Spleen (tissue), 11 donors: Measurements from ENCODE around the gene ATP6V0C. TPM values are rescaled to one million over a fixed set of nuclear protein-coding genes. Genes with fewer than 3 reads are reported as not detected.
"Not testable (repeated sequence)": the region's sequence is repeated elsewhere in the genome, so short reads cannot be mapped to it uniquely, and the experiment has no call there.

ENCODE experiments used
- DNase-seq: peaks from one replicate; pipeline ENCODE4 v3.0.0-alpha.2; 2020
- H3K27ac ChIP-seq, 8 donors: fragments of 200-600 bp; sonication (generic) in 7 of 8; 1 replicate in 4 of 8; 2 replicates in 4 of 8; pipeline versions ENCODE4 v1.5.0 to v1.8.0; 2016 to 2021; ENCODE audit warnings: inconsistent platforms in 4 of 8, mild to moderate bottlenecking in 4 of 8, moderate library complexity in 1 of 8
- H3K27me3 ChIP-seq, 7 donors: fragments of 200-600 bp; sonication (generic) in 6 of 7; replicated peaks in 1 of 7; 1 replicate in 4 of 7; 2 replicates in 3 of 7; pipeline versions ENCODE4 v1.5.0 to v1.8.0; 2016 to 2021; ENCODE audit warnings: inconsistent platforms in 3 of 7, mild to moderate bottlenecking in 1 of 7
- H3K36me3 ChIP-seq, 6 donors: fragments of 200-600 bp; sonication (generic) in 5 of 6; 1 replicate in 4 of 6; 2 replicates in 2 of 6; pipeline versions ENCODE4 v1.5.0 to v1.8.0; 2016 to 2021; ENCODE audit warnings: inconsistent platforms in 2 of 6
- H3K4me1 ChIP-seq, 6 donors: fragments of 200-600 bp; sonication (generic) in 5 of 6; 1 replicate in 3 of 6; 2 replicates in 3 of 6; pipeline versions ENCODE4 v1.5.0 to v1.8.0; 2016 to 2021; ENCODE audit warnings: inconsistent platforms in 3 of 6
- H3K4me3 ChIP-seq, 8 donors: fragments of 200-600 bp; sonication (generic) in 7 of 8; 1 replicate in 4 of 8; 2 replicates in 4 of 8; pipeline versions ENCODE4 v1.5.0 to v1.8.0; 2016 to 2021; ENCODE audit warnings: inconsistent platforms in 4 of 8, mild to moderate bottlenecking in 4 of 8, moderate library complexity in 2 of 8
- H3K9me3 ChIP-seq, 8 donors: fragments of 200-600 bp; sonication (generic) in 7 of 8; 1 replicate in 4 of 8; 2 replicates in 4 of 8; pipeline versions ENCODE4 v1.5.0 to v1.8.0; 2016 to 2021; ENCODE audit warnings: inconsistent platforms in 4 of 8
- CTCF ChIP-seq, 11 experiments: fragments of 200-600 bp in 7 of 11; fragments of 450-650 bp in 4 of 11; sonication (generic) in 4 of 11; IDR thresholded peaks in 8 of 11; conservative IDR thresholded peaks in 3 of 11; 1 replicate in 7 of 11; 2 replicates in 4 of 11; pipeline versions ENCODE4 v1.4.0 to v1.8.0; 2016 to 2021; ENCODE audit warnings: antibody characterized with exemption in 11 of 11, inconsistent platforms in 4 of 11, mild to moderate bottlenecking in 1 of 11
- POLR2A ChIP-seq, 3 donors: fragments of 450-650 bp; IDR thresholded peaks; one replicate each; pipeline ENCODE4 v1.5.1; 2017; ENCODE audit warnings: antibody characterized with exemption in 3 of 3, mild to moderate bottlenecking in 1 of 3
- POLR2AphosphoS5 ChIP-seq, 3 donors: sonication (generic); formaldehyde crosslinking; IDR thresholded peaks; one replicate each; pipeline ENCODE4 v1.5.1; 2017; ENCODE audit warnings: antibody characterized with exemption in 3 of 3
- WGBS, 5 donors: extraction: QIAGEN DNeasy Blood & Tissue Kit in 3 of 5; methylation state at CpG; one replicate each; pipeline versions ENCODE4 v1.1.5 to v1.1.7; 2013 to 2018; 5-methylcytosine and 5-hydroxymethylcytosine counted together
- intact Hi-C: fragments of 100-400 bp; cut with DNase I; formaldehyde crosslinking; loops from one replicate; pipeline ENCODE4 v1.15.0; 2023; ENCODE audit warnings: low total_unique reads
- polyA plus RNA-seq, 3 donors: library from polyadenylated mRNA; stranded (reverse); fragments of 200-250 nt; gene quantifications; one replicate each; pipeline ENCODE4 v1.2.1, GENCODE V29; 2013
- total RNA-seq, 7 donors: library from RNA; depleted of rRNA in 3 of 7; stranded (reverse); fragments of >200 nt in 3 of 7; fragmentation: NEBNext Ultra II Directional in 4 of 7; extraction: Animal tissue kit (Norgen Biotek cat#: 25700) in 4 of 7; gene quantifications; one replicate each; pipeline versions ENCODE4 v1.1.0 to v1.2.1, GENCODE V29; 2016 to 2021
- donor health status: healthy with polysubstance abuse.
- donor health status: DM: no; HTN: no; CAD: no; lungs with moderate emphysema.
- donor health status: DM: no; HTN: no; CAD: no.
- donor health status: Bipolar disorder and iron deficiency.
- donor health status: healthy.
- donor health status: DM: no; HTN: no; CAD: no.
- donor health status: DM: yes; HTN: yes; CAD: no.

Gene ATP6V0C
- total and polyA plus RNA-seq, 10 donors: 64.5 to 199 (median 112) TPM

- 76 to 83% (median 81%) methylated on average over 9 of the region's 9 CpGs for WGBS, 5 donors
- DNase-seq: peak; percentile 78
- Histone ChIP-seq H3K27ac (peak overlapping the region in 6 of 8 donors; percentile 93 to 96 (median 94)), H3K27me3 (no peaks in the 10 kb centered on the region), H3K4me3 (no peak overlapping the region), H3K9me3 (no peaks in the 10 kb centered on the region), H3K4me1 (peaks cover 27 to 69% (median 59%) of the 10 kb centered on the region in 6 donors), H3K36me3 (peaks cover 0 to 14% (median 0%) of the 10 kb centered on the region in 6 donors)
- intact Hi-C loops: no loop called here
- no peak for TF ChIP-seq CTCF (IDR thresholded peaks at IDR 0.05 in 8 of 11, conservative IDR thresholded peaks at IDR 0.05 in 3 of 11)
- no peak for TF ChIP-seq POLR2AphosphoS5 (IDR thresholded peaks at IDR 0.05)
- TF ChIP-seq POLR2A (IDR thresholded peaks at IDR 0.05): no peak
These were observed 21.9 kb downstream of the ATP6V0C start for GRCh38 chr16:2535625-2536013.

DNA sequence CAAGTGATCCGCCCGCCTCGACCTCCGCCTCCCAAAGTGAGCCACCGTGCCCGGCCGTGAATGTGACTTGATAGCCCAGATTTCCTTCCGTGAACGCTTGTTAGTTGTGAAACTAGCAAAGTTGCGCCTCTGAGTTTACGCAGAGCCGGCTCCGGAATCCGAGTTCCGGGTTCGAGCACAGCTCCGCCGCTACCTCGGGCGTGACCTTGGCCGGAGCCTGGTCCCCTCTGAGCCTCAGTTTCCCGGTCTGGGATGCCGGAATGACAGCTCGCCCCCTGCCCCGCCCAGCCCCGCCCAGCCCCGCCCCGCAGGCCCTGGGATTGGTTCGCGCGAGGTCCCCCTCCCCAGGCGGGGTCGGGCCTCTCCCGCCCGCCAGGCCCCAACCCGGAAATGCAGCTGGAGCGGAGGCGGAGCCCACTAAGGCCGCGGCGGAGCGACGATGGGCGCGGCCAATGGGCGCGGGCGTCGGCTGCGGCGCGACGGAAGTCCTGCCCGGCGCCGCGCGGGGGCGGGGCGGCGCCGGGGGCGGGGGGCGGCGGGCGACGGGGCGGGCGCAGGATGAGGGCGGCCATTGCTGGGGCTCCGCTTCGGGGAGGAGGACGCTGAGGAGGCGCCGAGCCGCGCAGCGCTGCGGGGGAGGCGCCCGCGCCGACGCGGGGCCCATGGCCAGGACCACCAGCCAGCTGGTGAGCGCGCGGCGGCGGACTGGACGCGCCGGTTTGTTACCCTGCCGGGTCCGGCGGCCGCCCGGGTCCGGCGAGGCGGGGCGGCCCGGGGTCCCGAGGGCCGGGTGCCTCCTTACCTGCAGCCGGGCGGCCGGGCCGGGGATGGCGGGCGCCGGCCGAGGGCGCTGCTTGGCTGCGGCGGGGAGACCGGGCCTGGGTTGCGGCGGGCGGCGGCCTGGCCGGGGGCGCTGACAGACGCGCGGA, 24.0 kb downstream of the ATP6V0C start, which contains the start of gene PDPK1:
Gene PDPK1, plus strand, starts transcription at position 571 of the 929 bp plus-strand sequence. Its CDS starts 92 bp downstream, at position 663.
- Histone ChIP-seq H3K4me3 (peak within 1 kb of the TSS; percentile 41 to 87 (median 59)), H3K36me3 (peaks cover 0 to 19% (median 0%) of the 10 kb centered on the region in 6 donors), H3K27ac (peak within 1 kb of the TSS; percentile 83 to 96 (median 94)), H3K9me3 (no peaks in the 10 kb centered on the region), H3K27me3 (no peaks in the 10 kb centered on the region), H3K4me1 (peaks cover 30 to 78% (median 62%) of the 10 kb centered on the region in 6 donors)
- DNase-seq: peak; percentile 98
- TF ChIP-seq CTCF (IDR thresholded peaks at IDR 0.05 in 8 of 11, conservative IDR thresholded peaks at IDR 0.05 in 3 of 11) (peak in 1 of 11 experiments; percentile 9), POLR2AphosphoS5 (IDR thresholded peaks at IDR 0.05) (peak; percentile 73 to 81 (median 81)), POLR2A (IDR thresholded peaks at IDR 0.05) (peak in 1 of 3 donors; percentile 19)
- intact Hi-C loops: no loop called here
- 0 to 1% (median 1%) methylated on average over 25 to 126 of the region's 126 CpGs for WGBS, 5 donors

DNA sequence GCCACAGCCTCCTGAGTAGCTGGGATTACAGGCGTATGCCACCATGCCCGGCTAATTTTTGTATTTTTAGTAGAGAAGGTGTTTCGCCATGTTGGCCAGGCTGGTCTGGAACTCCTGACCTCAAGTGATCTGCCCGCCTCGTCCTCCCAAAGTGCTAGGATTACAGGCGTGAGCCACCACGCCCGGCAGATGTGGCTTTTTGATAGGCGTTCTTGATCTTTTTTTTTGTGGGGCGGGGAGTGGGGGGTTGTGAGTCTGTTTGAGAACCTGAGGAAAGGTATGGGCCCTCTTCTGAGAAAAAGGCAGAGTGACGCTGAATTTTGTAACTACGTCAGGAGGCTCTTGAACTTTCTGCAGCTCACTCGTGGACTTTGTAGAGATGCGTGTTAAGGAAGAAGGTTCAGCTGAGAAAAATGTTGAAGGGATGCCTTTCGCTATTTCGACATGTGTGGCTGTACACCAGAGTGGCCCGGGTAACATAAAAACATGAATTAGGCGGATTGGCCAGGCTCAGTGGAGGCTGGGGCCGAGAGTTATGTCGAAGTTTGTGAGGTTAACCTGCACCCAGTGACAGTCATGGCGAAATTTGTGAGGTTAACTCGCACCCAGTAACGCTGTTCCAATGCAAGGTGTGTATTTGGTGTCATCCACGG, 25.6 kb downstream of the ATP6V0C start:
- H3K4me1 ChIP-seq: peaks cover 30 to 73% (median 58%) of the 10 kb centered on the region in 6 donors
- DNase-seq: peak; percentile 59
- H3K27ac ChIP-seq: peak overlapping the region in 4 of 8 donors; percentile 15 to 94 (median 72)
- H3K9me3 ChIP-seq, intact Hi-C loops, H3K27me3 ChIP-seq: not testable (repeated sequence)
- H3K36me3 ChIP-seq: peaks cover 0 to 23% (median 0%) of the 10 kb centered on the region in 6 donors
- H3K4me3 ChIP-seq: peak overlapping the region in 6 of 8 donors; percentile 51 to 87 (median 59)
- 74 to 88% (median 76%) methylated on average over 24 of the region's 24 CpGs for WGBS, 5 donors

GRCh38 chr16:2539845-2540458, 26.2 kb downstream of the ATP6V0C start:
- TF ChIP-seq CTCF (IDR thresholded peaks at IDR 0.05 in 8 of 11, conservative IDR thresholded peaks at IDR 0.05 in 3 of 11): peak in 6 of 11 experiments; percentile 21 to 52 (median 44)
- DNase-seq: peak; percentile 81
- H3K27me3 ChIP-seq, H3K9me3 ChIP-seq, intact Hi-C loops: not testable (repeated sequence)
- Histone ChIP-seq H3K4me3 (peak overlapping the region in 2 of 8 donors; percentile 2 to 87), H3K36me3 (peaks cover 0 to 29% (median 0%) of the 10 kb centered on the region in 6 donors), H3K4me1 (peaks cover 30 to 79% (median 61%) of the 10 kb centered on the region in 6 donors), H3K27ac (peak overlapping the region in 7 of 8 donors; percentile 15 to 94 (median 68))
- 30 to 55% (median 39%) methylated on average over 12 to 14 of the region's 14 CpGs for WGBS, 5 donors
